ENCODE results near the gene SIN3B. TPM values are rescaled to one million over a fixed set of nuclear protein-coding genes. Genes with fewer than 3 reads are reported as not detected.
"Not testable (repeated sequence)": the region's sequence is repeated elsewhere in the genome, so short reads cannot be mapped to it uniquely, and the experiment has no call there.

The SIN3B gene
- total RNA-seq, 4 donors from 2014 or later = 38.1 to 294 (median 66.5) TPM

- Histone ChIP-seq H3K27ac (no peak overlapping the region), H3K36me3 (no peaks in the 10 kb centered on the region), H3K9me3 (no peaks in the 10 kb centered on the region), H3K27me3 (no peaks in the 10 kb centered on the region), H3K4me1 (no peaks in the 10 kb centered on the region), H3K4me3 (no peak overlapping the region)
- intact Hi-C loops (cut with DNase I; ENCODE audit: low total_unique reads) = no loop called here
- 63 to 65% methylated on average over 1 to 3 of the region's 3 CpGs for WGBS, 2 donors (ENCODE audit: low coverage in 1 of 2)
- no peak for DNase-seq
- in situ Hi-C loops (cut with MboI; ENCODE audit: low pct_ligation_motif_present in 1 of 4, low pct_unique_long_range_greater_than_20kb in 1 of 4, low sequenced_read_pairs in 3 of 4) = no loop called here
- no peak for TF ChIP-seq EP300 (IDR thresholded peaks at IDR 0.05; ENCODE audit: low read depth)
- TF ChIP-seq POLR2A (IDR thresholded peaks at IDR 0.05) = no peak
- TF ChIP-seq CTCF (IDR thresholded peaks at IDR 0.05) = no peak
- no peak for TF ChIP-seq POLR2AphosphoS5 (IDR thresholded peaks at IDR 0.05)
Observed at GRCh38 chr19:16795731-16796130, 33.5 kb upstream of the SIN3B start.

GRCh38 chr19:16797876-16798275 lies 31.3 kb upstream of the SIN3B start:
- TF ChIP-seq CTCF (IDR thresholded peaks at IDR 0.05) = no peak
- Histone ChIP-seq H3K36me3 (no peaks in the 10 kb centered on the region), H3K9me3 (no peaks in the 10 kb centered on the region), H3K4me1 (no peaks in the 10 kb centered on the region), H3K27ac (no peak overlapping the region), H3K4me3 (no peak overlapping the region), H3K27me3 (no peaks in the 10 kb centered on the region)
- WGBS, 2 donors (ENCODE audit: low coverage in 1 of 2) = 85% methylated on average over 3 of the region's 3 CpGs; no CpG with 5 or more reads in 1 of the 2 donors
- intact Hi-C loops (cut with DNase I; ENCODE audit: low total_unique reads) (no loop called here), in situ Hi-C loops (cut with MboI; ENCODE audit: low pct_ligation_motif_present in 1 of 4, low pct_unique_long_range_greater_than_20kb in 1 of 4, low sequenced_read_pairs in 3 of 4) (no loop called here)
- no peak for DNase-seq

GRCh38 chr19:16798326-16798725 lies 30.9 kb upstream of the SIN3B start:
- H3K27ac ChIP-seq; intact Hi-C loops (cut with DNase I; ENCODE audit: low total_unique reads); in situ Hi-C loops (cut with MboI; ENCODE audit: low pct_ligation_motif_present in 1 of 4, low pct_unique_long_range_greater_than_20kb in 1 of 4, low sequenced_read_pairs in 3 of 4); H3K27me3 ChIP-seq; H3K4me3 ChIP-seq; H3K36me3 ChIP-seq; H3K9me3 ChIP-seq; DNase-seq; H3K4me1 ChIP-seq: not testable (repeated sequence)
- 90 to 93% methylated on average over 3 to 6 of the region's 6 CpGs for WGBS, 2 donors (ENCODE audit: low coverage in 1 of 2)

- no peaks in the 10 kb centered on the region for H3K36me3 ChIP-seq
- intact Hi-C loops (cut with DNase I; ENCODE audit: low total_unique reads) = no loop called here
Observed at GRCh38 chr19:16799740-16800139, 29.5 kb upstream of the SIN3B start.

More at GRCh38 chr19:16799740-16800139, 29.5 kb upstream of the SIN3B start:
- TF ChIP-seq POLR2A (IDR thresholded peaks at IDR 0.05) (no peak), EP300 (IDR thresholded peaks at IDR 0.05; ENCODE audit: low read depth) (no peak), CTCF (IDR thresholded peaks at IDR 0.05) (no peak), POLR2AphosphoS5 (IDR thresholded peaks at IDR 0.05) (no peak)
- Histone ChIP-seq H3K27ac (no peak overlapping the region), H3K9me3 (no peaks in the 10 kb centered on the region), H3K4me1 (no peaks in the 10 kb centered on the region), H3K4me3 (no peak overlapping the region), H3K27me3 (no peaks in the 10 kb centered on the region)
- in situ Hi-C loops (cut with MboI; ENCODE audit: low pct_ligation_motif_present in 1 of 4, low pct_unique_long_range_greater_than_20kb in 1 of 4, low sequenced_read_pairs in 3 of 4) = no loop called here
- no peak for DNase-seq
- 97% methylated on average over 16 of the region's 16 CpGs; no CpG with 5 or more reads in 1 of the 2 donors for WGBS, 2 donors (ENCODE audit: low coverage in 1 of 2)

Measured in transverse colon (tissue), 4 donors.